NCI-H2196 (cell line): Measurements from ENCODE around the gene MRGPRD.

Source experiments
- DNase-seq: peaks from one replicate; lab custom pipeline; 2025; ENCODE audit not compliant: unreplicated experiment; lab: John Stamatoyannopoulos, UW

The MRGPRD gene

DNA sequence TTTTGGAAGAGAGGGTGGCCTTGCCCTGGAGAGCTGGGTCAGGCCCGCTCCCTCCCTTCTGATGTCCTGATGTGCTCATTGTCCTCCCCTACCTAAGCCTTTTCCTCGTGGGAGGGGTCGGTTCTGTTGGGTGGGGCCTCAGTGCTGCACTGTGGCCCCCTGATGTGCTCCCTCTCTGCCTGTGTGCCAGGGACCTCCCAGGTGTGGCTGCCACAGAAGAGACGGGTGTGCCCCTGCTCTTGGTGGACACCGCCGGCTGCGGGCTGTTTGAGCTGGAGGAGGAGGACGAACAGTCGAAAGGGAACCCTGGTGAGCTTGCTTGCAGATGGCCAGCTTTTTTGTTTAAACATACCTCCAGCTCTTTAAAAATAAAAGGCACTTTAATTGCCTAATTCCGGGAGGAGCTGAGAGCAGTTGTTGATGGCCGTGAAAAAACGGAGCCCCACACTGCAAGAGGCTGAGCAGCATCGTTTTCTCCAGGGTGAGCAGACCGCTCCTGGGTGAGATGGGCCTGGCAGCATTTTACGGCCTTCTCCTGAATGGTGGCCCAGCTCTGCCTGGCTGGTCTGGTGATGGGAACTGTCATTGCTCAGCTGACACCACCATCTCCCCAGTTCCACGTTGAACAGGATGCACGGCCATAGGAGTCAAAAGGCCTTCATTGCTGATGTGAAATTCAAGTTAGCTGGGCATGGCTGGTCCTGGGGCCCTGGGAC is 47.0 kb downstream of the MRGPRD start:
- DNase-seq = no peak

DNA sequence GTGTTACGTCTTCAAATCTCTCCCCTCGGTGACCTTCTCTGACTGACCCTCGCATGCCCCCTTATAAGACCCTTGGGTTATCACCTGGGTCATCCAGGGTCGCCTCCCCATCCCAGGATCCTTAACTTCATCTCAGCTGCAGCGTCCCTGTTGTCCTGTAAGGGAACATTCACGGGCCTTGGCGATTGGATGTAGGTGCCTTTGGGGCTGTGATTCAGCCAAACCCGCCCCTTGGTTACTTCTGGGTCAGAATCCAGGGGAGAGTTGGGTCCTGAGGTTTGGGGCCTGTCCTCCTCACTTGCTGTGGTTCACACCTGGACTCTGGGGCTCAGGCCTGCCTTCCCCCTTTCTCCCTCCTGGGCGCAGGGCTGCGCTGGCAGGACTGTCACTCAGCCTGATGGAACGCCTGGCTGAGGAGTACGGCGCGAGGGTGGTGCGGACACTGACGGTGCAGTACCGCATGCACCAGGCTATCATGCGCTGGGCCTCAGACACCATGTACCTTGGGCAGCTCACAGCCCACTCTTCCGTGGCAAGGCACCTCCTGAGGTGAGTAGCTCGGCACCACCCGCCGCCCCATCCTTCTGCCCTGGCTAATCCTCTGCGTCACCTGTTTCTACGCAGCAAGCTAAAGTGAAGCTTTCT is 47.7 kb downstream of the MRGPRD start:
- no peak for DNase-seq

DNA sequence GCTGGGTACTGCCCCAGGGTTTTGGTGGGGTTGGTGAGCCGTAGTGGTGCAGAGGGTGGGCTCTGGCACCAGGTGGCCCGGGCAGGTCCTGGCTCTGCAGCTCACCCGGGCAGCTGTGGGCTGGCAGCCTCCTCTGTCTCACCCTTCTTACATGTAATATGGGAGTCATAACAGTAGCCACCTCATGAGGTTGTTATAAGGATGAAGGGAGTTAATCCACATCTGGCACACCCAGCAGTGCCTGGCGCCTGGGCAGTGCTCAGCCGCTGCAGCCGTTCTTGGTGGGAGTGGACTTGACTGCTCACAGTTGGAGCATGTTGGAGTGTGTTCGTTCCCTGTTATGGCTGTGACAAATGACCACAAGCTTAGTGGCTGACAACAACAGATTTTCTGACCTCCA is 48.4 kb downstream of the MRGPRD start:
- DNase-seq = no peak

DNA sequence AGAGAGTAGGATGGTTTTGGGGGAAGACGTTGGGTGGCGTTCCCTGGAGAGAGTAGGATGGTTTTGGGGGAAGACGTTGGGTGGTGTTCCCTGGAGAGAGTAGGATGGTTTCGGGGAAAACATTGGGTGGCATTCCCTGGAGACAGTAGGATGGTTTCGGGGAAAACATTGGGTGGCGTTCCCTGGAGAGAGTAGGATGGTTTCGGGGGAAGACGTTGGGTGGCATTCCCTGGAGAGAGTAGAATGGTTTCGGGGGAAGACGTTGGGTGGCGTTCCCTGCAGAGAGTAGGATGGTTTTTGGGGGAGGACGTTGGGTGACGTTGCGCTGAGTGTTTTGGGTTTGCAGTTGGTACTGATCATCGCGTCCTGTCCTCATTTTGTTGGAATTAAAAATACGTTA is 48.9 kb downstream of the MRGPRD start:
- DNase-seq = no peak

DNA sequence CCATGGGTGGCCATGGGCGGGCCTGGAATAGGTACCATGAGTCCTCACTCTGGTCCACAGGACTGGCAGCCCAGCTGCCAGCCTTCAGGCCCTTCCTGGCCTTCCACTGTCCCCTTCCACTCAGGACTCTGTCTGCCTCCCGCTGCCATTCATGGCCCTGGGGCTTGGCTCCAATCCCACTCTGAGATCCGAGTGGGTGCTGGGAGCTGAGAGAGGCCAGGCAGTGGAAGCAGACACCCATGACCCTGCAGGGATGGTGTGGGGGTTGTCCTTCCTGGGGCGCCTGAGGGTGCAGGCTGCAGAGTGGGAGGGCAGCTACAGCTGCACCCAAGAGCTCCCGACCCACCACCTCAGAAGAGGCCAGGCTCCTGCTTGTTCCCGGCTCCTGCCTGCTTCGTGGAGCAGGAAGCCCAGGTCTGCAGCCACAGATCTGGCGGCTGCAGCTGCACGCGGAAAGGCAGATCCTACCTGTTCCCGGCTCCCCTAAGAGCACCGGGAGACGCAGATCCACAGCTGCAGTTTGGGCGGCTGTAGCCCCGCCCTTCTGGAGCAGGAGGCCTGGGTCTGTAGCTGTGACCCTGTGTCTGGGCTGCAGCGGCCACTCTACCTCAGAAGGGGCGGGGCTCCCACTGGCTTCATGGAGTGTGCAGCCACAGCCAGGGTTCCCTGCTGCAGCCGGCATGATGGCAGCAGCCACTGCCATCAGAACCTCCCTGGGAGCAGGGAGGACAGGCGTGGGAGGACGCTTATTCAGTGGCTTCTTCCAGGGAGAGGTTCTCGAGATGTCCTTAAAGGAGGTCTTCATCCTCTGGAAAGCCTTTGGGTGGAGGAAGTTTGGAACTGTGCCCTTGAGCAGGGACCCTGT is 49.6 kb downstream of the MRGPRD start:
- no peak for DNase-seq
